GM10847 (cell line): ENCODE results near the gene ITK.

Source experiments
- POLR2A ChIP-seq: IDR thresholded peaks from 2 replicates; pipeline ENCODE4 v1.6.1; 2011; ENCODE audit not compliant: insufficient read length; ENCODE audit errors: extremely low read depth

The ITK gene

DNA sequence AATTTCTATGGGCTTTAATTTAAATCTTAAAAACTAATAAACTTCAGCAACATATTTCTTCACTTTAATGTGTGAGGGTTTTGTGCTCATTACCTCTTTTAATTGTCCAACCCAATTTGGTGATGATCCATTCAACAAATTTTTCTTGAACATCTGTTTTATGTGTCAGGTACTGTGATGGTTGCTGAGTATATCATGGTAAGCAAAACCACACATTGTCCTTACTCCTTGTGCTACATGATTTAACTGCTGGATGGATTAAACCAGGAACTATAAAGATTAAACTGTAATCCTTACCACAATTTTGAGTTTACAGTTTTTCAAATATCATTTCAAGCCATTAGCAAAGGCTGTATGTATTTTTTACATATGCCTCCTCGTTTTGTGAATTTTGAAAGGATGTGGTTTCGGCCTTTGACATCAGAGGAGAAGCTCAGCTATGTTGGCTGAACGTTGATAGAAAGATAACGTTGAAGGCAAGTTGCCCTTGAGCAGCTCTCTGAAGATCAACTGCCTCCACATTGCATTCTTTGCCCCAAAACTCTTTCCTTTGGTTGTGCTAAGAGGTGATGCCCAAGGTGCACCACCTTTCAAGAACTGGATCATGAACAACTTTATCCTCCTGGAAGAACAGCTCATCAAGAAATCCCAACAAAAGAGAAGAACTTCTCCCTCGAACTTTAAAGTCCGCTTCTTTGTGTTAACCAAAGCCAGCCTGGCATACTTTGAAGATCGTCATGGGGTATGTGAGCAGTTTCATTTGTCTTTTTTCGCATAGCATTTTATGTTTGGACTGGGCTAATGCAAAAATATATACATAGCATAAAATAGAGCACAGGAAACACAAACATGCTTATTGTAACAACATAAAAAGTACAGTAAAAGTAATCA lies at the start of gene ITK:
ITK (plus strand) TSS at position 467 of the 891 bp plus-strand sequence; CDS start at position 605, 138 bp downstream.
- TF ChIP-seq POLR2A, result no peak

DNA sequence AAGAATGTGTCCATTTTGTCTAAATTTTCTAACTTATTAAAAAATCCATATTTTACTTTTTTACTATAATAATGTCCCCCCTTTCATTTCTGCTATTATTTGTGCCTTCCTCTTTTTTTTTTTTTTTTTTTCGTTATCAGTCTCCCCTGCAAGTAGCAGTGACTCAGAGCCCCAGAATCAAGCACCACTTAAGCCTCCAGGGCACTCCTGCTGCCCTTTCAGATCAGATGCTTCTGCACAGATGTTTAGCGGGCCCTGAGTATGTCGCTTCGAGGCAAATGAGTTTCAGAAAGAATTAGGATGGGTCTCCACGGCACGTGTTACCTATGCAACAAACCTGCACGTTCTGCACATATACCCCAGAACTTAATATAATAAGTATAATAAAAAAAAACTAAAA lies 49.7 kb upstream of the ITK start:
- TF ChIP-seq POLR2A, result no peak

GRCh38 chr5:157132281-157132612 lies 48.4 kb upstream of the ITK start:
- no peak for TF ChIP-seq POLR2A

GRCh38 chr5:157137691-157138090 lies 42.9 kb upstream of the ITK start:
- no peak for TF ChIP-seq POLR2A

DNA sequence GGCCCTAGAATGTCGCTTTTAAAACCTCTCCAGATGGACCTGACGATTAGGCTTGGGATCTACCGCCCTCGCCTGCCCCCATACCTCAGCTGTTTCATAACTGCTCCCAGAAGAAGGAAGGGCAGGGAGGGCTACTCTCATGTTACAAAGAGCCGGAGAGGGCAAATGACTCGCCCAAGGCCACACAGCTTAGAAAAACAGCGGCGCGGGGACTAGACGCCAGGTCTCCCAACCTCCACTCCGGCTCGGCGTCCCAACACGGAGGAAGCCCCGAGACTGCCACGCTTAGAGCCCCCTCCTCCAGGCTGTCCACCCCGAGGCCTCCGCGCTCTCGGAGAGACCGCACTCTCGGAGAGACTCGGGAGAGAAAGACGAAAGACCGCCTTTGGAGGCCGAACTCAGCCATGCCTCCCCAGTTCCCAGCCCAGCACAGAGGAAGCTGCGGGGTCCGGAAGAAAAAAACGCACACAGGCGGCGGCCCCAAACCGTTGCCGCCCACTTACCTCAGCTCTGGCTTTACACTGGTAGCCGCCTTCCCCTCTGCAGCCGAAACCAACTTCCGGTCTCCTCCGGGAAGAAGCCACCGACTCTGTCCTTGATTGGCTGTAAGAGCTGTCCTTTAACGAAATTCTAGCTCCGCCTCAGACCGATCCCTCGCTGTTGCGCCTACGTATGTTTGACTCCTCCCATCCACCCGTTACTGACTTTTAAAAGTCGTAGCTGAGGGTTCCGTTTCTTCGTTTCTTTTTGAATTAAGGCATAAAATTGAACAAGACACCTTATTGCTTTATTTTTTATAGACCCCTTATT lies 38.1 kb upstream of the ITK start, which contains the start of gene MED7:
MED7 (minus strand) TSS at position 549 of the 810 bp plus-strand sequence. CDS start 3,434 bp downstream, outside the sequence.
- peak; percentile 84 for TF ChIP-seq POLR2A

GRCh38 chr5:157143127-157143971 lies 37.3 kb upstream of the ITK start:
- TF ChIP-seq POLR2A, result no peak

DNA sequence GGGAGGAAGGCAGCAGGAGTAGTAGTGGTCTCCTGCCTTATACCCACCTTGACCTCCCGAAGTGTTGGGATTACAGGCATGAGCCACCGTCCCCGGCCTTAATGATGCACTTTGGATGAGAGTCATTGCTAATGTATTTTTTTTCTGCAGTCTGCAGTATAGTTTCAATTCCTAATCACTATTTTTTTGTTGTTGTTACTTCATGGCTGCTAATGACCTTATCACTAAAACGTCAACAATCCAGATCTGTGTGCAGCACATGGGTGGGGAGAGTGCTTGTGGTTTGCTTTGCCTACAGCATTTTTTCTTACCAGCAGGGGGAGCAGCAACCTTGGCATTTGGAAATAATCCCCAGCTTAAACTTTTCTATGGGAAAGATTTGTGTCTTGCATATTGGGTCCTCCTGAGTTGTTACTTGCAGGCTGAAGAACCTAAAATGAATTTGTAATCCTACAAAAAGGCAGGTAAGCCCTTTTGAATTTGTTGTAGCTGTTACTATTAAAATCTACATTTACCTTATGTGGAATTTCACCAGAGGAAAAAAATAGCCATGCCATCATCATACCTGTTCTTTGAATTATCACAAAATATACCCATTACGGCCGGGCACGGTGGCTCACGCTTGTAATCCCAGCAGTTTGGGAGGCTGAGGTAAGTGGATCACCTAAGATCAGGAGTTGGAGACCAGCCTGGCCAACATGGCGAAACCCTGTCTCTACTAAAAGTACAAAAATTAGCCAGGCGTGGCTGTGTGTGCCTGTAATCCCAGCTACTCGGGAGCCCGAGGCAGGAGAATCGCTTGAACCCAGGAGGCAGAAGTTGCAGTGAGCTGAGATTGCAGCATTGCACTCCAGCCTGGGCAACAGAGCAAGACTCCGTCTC lies 31.7 kb upstream of the ITK start:
- no peak for TF ChIP-seq POLR2A

DNA sequence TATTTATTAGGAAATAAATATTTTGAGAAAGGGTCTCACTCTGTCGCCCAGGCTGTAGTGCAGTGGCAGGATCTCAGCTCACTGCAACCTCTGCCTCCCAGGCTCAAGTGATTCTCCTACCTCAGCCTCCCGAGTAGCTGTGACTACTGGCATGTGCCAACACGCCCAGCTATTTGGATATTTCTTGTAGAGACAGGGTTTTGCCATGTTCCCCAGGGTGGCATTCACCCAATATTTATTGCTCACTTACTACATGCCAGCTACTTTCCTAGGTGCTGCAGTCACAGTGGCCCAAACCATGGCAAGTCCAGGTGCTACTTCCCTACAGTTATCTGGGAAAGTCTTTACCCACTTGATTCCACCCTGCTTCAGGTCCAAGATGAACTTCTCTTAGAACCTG lies 29.6 kb upstream of the ITK start:
- no peak for TF ChIP-seq POLR2A

GRCh38 chr5:157155297-157155696 lies 25.3 kb upstream of the ITK start:
- no peak for TF ChIP-seq POLR2A

DNA sequence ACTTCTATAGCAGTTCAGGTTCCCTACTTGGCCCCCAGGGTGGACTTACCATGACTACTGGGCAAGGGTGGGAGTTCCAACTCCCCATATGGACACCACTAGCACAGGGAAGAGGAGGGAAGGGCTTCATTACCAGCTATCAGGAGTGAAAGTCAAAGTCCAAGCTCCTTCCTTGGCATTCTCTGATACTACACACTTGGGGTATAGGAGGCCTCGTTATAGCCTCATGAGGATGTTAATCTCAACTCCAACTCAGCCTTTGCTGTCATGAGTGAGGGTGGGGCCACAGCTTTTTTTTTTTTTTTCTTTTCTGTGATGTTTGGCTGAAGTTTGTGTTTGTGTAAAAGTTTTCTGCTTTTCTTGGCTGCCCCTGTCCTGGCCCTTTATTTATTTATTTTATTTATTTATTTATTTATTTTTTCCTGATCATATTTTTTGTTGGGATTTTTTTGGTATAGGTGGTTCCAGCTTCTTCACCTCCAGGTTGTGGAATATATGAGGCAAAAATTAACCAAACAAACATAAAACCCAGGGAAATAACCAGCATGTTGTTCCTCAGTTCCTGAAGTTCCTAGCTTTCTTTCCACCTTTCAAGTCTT lies 23.2 kb upstream of the ITK start:
- no peak for TF ChIP-seq POLR2A

DNA sequence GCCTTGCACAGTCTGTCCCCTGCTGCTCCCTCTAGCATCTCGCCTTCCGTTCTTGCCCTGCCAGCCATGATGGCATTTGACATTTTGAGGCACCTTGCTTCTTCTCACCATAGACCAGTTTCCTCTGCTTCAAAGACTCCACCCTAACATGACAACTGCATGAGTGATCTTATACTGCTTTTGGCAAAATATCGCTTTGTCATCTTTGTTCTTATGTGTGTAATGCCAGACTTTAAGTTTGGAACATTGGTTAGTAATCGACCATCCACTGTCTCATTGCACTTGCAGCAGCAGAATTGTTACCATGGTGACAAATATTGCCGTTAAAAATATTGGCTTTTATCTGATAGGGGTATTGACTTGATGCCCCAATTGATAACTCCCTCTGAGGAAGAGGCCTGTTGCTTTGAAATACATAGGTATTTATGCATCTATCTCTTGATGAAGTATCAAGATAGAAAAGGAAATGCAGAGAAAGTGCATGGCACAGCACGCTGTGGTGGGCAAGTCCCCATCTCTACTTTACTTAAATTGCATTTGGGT lies 21.4 kb upstream of the ITK start:
- no peak for TF ChIP-seq POLR2A

GRCh38 chr5:157160001-157160400 lies 20.6 kb upstream of the ITK start:
- TF ChIP-seq POLR2A, result no peak

DNA sequence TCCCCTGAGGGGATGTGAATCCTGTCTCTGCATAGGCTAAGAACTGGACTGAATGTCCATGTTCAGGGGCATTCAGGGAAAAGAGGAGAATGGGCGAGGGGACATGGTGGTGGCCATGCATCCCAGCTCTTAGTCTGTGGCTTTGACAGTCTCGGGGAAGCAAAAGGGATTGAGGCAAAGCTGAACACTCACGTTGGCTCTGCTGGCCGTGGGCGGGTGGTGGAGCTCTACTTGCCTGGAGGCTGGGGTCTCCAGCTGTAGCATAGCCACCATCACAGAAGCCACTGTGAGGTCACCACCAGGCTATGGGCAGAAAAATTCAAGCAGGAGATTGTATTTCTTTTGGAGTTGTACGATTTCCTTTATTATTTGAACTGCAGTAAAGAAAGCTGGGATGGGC lies 18.6 kb upstream of the ITK start:
- no peak for TF ChIP-seq POLR2A
